KMS-11 (cell line): ENCODE results near the gene NAA25.

ENCODE experiments used
- H2AFZ ChIP-seq: fragments of 200-600 bp; sonication (generic); 2 replicates; pipeline ENCODE4 v1.6.1; 2016; ENCODE audit warnings: antibody characterized with exemption, mixed run types, low read depth
- H3K27ac ChIP-seq: fragments of 200-600 bp; sonication (generic); 2 replicates; pipeline ENCODE4 v1.6.1; 2016; ENCODE audit warnings: mild to moderate bottlenecking, mixed run types
- H3K27me3 ChIP-seq: fragments of 200-600 bp; sonication (generic); 2 replicates; pipeline ENCODE4 v1.6.1; 2017; ENCODE audit warnings: mild to moderate bottlenecking, low read depth, mixed run types, moderate library complexity; ENCODE audit not compliant: insufficient read depth
- H3K36me3 ChIP-seq: fragments of 200-600 bp; sonication (generic); 2 replicates; pipeline ENCODE4 v1.6.1; 2017; ENCODE audit warnings: mild to moderate bottlenecking, mixed run types; ENCODE audit not compliant: insufficient read depth
- H3K4me1 ChIP-seq: fragments of 200-600 bp; sonication (generic); 2 replicates; pipeline ENCODE4 v1.6.1; 2016; ENCODE audit warnings: mild to moderate bottlenecking, low read depth, mixed run types; ENCODE audit not compliant: poor library complexity, severe bottlenecking
- H3K4me2 ChIP-seq: fragments of 200-600 bp; sonication (generic); 2 replicates; pipeline ENCODE4 v1.7.0; 2016; ENCODE audit warnings: mild to moderate bottlenecking, mixed run types
- H3K4me3 ChIP-seq: fragments of 200-600 bp; sonication (generic); IDR thresholded peaks from 2 replicates; pipeline ENCODE4 v1.6.1; 2017; ENCODE audit warnings: low read depth, low read length, mixed read lengths; ENCODE audit not compliant: insufficient read depth
- H3K79me2 ChIP-seq: fragments of 200-600 bp; sonication (generic); 2 replicates; pipeline ENCODE4 v1.6.1; 2016; ENCODE audit warnings: low read depth, mixed run types; ENCODE audit not compliant: insufficient read depth
- H3K9ac ChIP-seq: fragments of 200-600 bp; sonication (generic); 2 replicates; pipeline ENCODE4 v1.6.1; 2016; ENCODE audit warnings: mild to moderate bottlenecking, mixed run types
- H4K20me1 ChIP-seq: fragments of 200-600 bp; sonication (generic); 2 replicates; pipeline ENCODE4 v1.6.1; 2016; ENCODE audit warnings: mild to moderate bottlenecking, mixed run types; ENCODE audit not compliant: insufficient read depth
- CTCF ChIP-seq: fragments of 200-600 bp; sonication (generic); conservative IDR thresholded peaks from 2 replicates; pipeline ENCODE4 v1.6.1; 2017; ENCODE audit warnings: low read depth, mild to moderate bottlenecking, antibody characterized with exemption, low read length, moderate library complexity, mixed read lengths

NAA25 gene

DNA sequence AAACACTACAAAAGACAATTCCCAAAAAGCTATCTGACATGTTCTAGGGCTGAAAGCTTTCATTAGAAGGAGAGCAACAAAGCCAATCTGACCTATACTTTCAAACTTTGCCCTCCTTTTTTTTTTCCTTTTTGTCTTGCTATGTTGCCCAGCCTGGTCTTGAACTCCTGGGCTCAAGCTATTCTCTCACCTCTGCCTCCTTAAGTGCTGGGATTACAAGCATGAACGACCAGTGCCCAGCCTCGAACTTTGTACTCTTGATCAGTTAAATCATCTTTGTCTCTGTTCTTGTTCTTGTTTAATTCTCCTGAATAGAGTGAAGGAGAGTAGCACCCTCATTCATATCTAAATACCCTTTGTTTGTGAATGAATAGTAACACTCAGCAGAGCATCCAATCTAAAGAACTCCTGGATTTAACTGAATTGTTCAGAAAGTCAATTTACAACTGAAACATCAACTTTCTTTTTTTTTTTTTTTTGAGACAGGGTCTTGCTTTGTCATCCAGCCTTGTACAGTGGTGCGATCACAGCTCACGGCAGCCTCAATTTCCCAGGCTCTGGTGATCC is 73.3 kb downstream of the NAA25 start:
- no peak for TF ChIP-seq CTCF
- Histone ChIP-seq H3K79me2 (no peaks in the 10 kb centered on the region), H3K27me3 (no peaks in the 10 kb centered on the region), H3K9ac (no peak overlapping the region), H3K4me1 (no peaks in the 10 kb centered on the region), H4K20me1 (no peaks in the 10 kb centered on the region), H3K27ac (no peak overlapping the region), H3K4me3 (no peak overlapping the region), H3K36me3 (peaks cover 3% of the 10 kb centered on the region; the same call in 1 of the 2 replicates), H2AFZ (no peak overlapping the region), H3K4me2 (no peak overlapping the region)

DNA sequence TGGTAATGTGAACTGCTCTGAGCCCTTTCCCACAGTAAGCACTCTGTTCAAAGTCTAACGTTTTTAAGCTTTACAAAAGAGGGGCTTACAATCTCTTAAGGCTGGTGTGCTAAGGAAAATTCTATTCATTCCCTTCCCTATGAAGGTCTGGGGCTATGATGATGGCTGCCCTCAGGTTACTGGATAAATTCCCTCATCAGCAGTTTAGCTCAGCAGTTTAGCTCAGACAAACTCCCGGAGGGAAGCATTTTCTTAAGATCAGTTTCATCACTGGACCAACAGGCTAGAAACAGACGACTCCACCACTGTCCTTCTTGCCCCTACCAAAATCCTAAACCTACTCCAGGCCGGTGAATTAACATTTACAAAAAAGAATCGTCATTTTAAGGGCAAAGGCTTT is 76.3 kb downstream of the NAA25 start:
- H3K4me1 ChIP-seq = no peaks in the 10 kb centered on the region
- H3K27ac ChIP-seq = no peak overlapping the region
- H4K20me1 ChIP-seq = no peaks in the 10 kb centered on the region
- H3K9ac ChIP-seq = no peak overlapping the region
- no peaks in the 10 kb centered on the region for H3K27me3 ChIP-seq
- no peak overlapping the region for H2AFZ ChIP-seq
- peaks cover under 1% of the 10 kb centered on the region; the same call in 1 of the 2 replicates for H3K36me3 ChIP-seq
- no peaks in the 10 kb centered on the region for H3K79me2 ChIP-seq
- H3K4me3 ChIP-seq = no peak overlapping the region
- no peak overlapping the region for H3K4me2 ChIP-seq
- no peak for TF ChIP-seq CTCF

DNA sequence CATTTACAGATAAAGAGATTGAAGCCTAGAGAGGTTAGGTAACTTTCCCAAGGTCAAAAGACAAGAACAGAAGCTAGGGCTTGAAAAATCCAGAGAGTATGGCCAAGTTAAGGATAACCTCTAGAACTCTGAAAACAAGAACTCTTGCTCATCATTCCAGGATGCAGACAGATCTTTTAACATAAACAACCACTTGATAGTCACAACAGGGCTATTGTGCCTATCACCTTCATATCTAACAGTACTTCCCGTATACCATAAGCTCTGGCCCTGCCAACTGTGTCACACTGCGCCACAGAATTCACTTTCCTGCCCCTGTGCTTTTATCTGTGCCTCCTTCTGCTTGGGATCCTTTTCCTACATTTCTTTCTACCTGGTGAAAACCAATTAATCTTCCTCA is 77.1 kb downstream of the NAA25 start:
- no peak for TF ChIP-seq CTCF
- Histone ChIP-seq H3K79me2 (no peaks in the 10 kb centered on the region), H3K27ac (no peak overlapping the region), H3K4me1 (peaks cover 6% of the 10 kb centered on the region), H3K36me3 (no peaks in the 10 kb centered on the region), H3K4me3 (no peak overlapping the region), H3K27me3 (no peaks in the 10 kb centered on the region), H3K4me2 (no peak overlapping the region), H4K20me1 (no peaks in the 10 kb centered on the region), H3K9ac (no peak overlapping the region), H2AFZ (no peak overlapping the region)

GRCh38 chr12:112029301-112029700 is 79.3 kb downstream of the NAA25 start:
- no peak overlapping the region for H2AFZ ChIP-seq
- H3K4me3 ChIP-seq = no peak overlapping the region
- H3K27ac ChIP-seq = no peak overlapping the region
- H3K36me3 ChIP-seq = no peaks in the 10 kb centered on the region
- H3K79me2 ChIP-seq = no peaks in the 10 kb centered on the region
- no peak overlapping the region for H3K9ac ChIP-seq
- H4K20me1 ChIP-seq = no peaks in the 10 kb centered on the region
- no peak for TF ChIP-seq CTCF
- H3K4me2 ChIP-seq = no peak overlapping the region
- no peaks in the 10 kb centered on the region for H3K27me3 ChIP-seq
- H3K4me1 ChIP-seq = peaks cover 12% of the 10 kb centered on the region
